MG63 (cell line): ENCODE data around the gene CAPZB. TPM values are rescaled to one million over a fixed set of nuclear protein-coding genes. Genes with fewer than 3 reads are reported as not detected.

Source experiments
- DNase-seq: peaks from one replicate; pipeline ENCODE4 v3.0.0-alpha.2; 2020
- H3K27me3 ChIP-seq: fragments of 250-450 bp; sonication (Bioruptor Pico); 2 replicates; pipeline ENCODE4 v1.5.1; 2020; ENCODE audit warnings: mild to moderate bottlenecking, moderate library complexity
- H3K36me3 ChIP-seq: fragments of 250-450 bp; sonication (Bioruptor Pico); 2 replicates; pipeline ENCODE4 v1.5.1; 2020; ENCODE audit warnings: mild to moderate bottlenecking, moderate library complexity
- H3K4me3 ChIP-seq: fragments of 250-450 bp; sonication (Bioruptor Pico); 2 replicates; pipeline ENCODE4 v1.5.1; 2020; ENCODE audit warnings: mild to moderate bottlenecking, moderate library complexity
- H3K9me3 ChIP-seq: fragments of 250-450 bp; sonication (Bioruptor Pico); 2 replicates; pipeline ENCODE4 v1.5.1; 2020; ENCODE audit warnings: mild to moderate bottlenecking, moderate library complexity
- total RNA-seq: library from RNA; depleted of rRNA; stranded (reverse); fragments of >200 nt; shearing (Covaris generic); gene quantifications from 2 replicates; pipeline ENCODE4 v1.2.3, GENCODE V29; 2014; ENCODE audit warnings: low replicate concordance

The CAPZB gene
- total RNA-seq, 1 experiment from 2014 or later: 357 TPM

DNA sequence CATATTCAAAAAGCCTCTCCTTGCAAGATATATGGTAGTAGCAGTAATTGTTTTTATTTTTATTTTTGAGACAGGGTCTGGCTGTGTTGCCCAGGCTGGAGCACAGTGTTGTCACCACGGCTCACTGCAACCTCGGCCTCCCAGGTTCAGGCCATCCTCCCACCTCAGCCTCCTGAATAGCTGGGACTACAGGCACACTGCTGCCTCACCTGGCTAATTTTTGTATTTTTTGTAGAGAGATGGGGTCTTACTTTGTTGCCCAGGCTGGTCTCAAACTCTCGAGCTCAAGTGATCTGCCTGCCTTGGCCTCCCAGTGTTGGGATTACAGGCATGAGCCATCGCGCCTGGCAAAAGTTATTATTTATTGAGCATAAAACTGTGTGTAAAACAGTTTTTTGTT is 134.8 kb downstream of the CAPZB start:
- H3K4me3 ChIP-seq: no peak overlapping the region
- H3K9me3 ChIP-seq: no peaks in the 10 kb centered on the region
- no peak for DNase-seq
- H3K36me3 ChIP-seq: peaks cover 21% of the 10 kb centered on the region
- H3K27me3 ChIP-seq: no peaks in the 10 kb centered on the region

- Histone ChIP-seq H3K27me3 (no peaks in the 10 kb centered on the region), H3K4me3 (no peak overlapping the region), H3K36me3 (peaks cover 22% of the 10 kb centered on the region), H3K9me3 (no peaks in the 10 kb centered on the region)
- no peak for DNase-seq
Observed at GRCh38 chr1:19349999-19350398, 135.3 kb downstream of the CAPZB start.

DNA sequence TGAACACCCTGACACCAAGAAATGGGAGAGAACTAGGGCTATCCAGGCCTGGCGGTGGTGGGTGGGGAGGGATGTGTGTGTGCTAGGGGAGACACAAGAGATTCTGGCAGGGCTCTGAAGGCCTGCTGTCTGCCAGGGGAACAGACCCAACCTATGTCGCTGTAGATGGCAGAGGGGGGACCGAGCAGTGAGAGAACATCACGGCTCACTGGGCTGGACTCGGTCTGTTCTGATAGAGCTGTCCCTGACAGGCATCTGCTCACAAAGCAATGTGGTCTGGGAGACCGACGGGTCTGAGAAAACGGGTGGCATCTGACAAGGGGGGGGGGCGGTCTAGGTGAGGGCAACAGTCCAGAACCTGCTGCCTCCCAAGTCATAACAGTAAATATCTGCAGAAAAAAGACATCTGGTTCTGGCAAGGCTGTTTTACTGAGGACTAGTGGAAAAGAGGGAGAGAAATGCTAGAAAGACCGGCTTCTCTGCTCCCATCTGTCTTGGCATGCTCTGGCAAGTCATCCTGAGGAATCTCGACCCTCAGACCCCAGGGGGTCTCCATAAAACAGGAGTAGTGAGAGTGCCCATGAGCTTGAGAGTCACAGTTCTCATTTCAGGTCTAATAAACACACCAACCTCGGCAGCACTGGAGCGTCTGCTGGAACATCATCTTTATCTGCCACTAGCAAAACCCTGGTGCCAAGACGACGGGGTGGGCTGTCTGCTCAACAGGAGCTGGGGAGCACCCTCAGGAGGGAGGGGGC is 136.7 kb downstream of the CAPZB start:
- no peak overlapping the region for H3K4me3 ChIP-seq
- peaks cover 28% of the 10 kb centered on the region for H3K36me3 ChIP-seq
- H3K27me3 ChIP-seq: no peaks in the 10 kb centered on the region
- DNase-seq: no peak
- H3K9me3 ChIP-seq: no peaks in the 10 kb centered on the region

DNA sequence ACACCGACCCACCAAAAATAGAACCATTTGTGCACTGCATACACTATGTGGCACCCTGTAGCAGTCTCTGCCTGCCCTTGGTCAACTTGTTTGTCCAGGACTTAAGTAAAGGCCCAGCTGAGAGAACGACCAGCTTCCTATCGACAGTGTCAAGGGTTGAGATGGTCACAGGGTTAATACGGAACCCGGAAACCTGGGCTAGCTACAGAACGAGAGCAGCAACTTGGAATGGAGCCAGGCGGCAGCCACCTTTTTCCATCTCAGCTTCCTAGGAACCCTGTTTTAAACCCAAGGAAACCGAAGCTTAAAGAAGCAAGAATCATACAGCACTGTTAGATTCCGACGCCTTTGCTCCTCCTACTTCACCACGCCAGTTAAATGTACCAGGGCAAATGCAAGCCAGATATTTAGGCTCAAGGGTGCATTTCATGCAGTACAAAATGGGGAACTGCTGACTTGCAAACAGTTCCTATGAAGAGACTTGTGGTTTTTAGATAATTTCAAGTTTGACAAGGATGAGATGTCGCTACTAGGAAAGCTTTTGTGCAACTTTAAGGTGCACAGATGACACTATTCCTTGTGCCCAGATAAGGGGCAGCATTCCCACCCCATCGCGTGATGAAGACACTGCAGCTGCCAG is 137.7 kb downstream of the CAPZB start:
- H3K4me3 ChIP-seq: no peak overlapping the region
- H3K27me3 ChIP-seq: no peaks in the 10 kb centered on the region
- H3K9me3 ChIP-seq: no peaks in the 10 kb centered on the region
- DNase-seq: no peak
- H3K36me3 ChIP-seq: peaks cover 25% of the 10 kb centered on the region

GRCh38 chr1:19346026-19346425 is 139.3 kb downstream of the CAPZB start:
- H3K27me3 ChIP-seq: no peaks in the 10 kb centered on the region
- H3K9me3 ChIP-seq: no peaks in the 10 kb centered on the region
- no peak overlapping the region for H3K4me3 ChIP-seq
- DNase-seq: no peak
- H3K36me3 ChIP-seq: peaks cover 35% of the 10 kb centered on the region

DNA sequence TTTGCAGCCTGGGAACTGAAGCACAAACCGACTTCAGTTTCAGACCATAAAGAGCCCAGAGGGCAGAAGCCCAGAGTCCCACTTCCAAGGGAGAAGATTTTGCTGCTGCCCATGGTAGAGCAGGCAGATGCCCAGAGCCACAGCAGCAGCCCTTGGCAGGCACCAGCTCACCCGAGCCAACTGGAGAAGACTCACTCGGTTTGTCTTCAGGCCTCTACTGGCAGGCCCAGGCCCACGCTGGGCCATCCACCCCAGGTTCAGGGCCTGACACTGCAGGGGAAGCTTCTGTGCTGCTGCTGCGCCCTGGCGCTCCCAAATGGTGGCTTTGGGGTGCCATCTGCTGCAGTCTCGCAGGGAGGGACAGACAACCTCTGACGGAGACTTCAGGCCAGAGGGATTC is 139.9 kb downstream of the CAPZB start:
- DNase-seq: no peak
- H3K36me3 ChIP-seq: peaks cover 41% of the 10 kb centered on the region
- no peaks in the 10 kb centered on the region for H3K9me3 ChIP-seq
- no peaks in the 10 kb centered on the region for H3K27me3 ChIP-seq
- H3K4me3 ChIP-seq: no peak overlapping the region

DNA sequence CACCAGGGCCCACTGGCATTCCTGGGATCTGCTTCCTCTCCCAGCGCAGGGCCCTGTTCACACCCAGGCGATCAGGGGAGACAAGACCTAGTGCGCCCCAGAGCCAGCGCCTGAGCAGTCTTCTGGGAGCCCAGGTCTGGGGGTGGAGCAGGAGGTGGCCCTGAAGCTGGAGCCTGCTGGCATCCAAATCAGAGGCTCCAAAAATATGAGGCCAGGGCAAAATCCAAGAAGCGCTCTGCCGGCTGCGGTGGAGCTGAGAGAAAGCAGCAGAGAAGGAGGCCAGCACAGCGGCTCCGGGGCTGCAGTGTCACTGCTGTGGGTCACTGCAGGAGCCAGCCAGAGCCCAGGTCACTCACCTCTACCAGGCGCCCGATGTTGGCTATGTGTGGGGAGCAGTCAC is 140.5 kb downstream of the CAPZB start:
- DNase-seq: no peak
- Histone ChIP-seq H3K9me3 (no peaks in the 10 kb centered on the region), H3K36me3 (peaks cover 40% of the 10 kb centered on the region), H3K27me3 (no peaks in the 10 kb centered on the region), H3K4me3 (no peak overlapping the region)

GRCh38 chr1:19344372-19344810 is 140.9 kb downstream of the CAPZB start:
- H3K4me3 ChIP-seq: no peak overlapping the region
- H3K36me3 ChIP-seq: peaks cover 40% of the 10 kb centered on the region
- H3K9me3 ChIP-seq: no peaks in the 10 kb centered on the region
- no peaks in the 10 kb centered on the region for H3K27me3 ChIP-seq
- peak; percentile 46 for DNase-seq

DNA sequence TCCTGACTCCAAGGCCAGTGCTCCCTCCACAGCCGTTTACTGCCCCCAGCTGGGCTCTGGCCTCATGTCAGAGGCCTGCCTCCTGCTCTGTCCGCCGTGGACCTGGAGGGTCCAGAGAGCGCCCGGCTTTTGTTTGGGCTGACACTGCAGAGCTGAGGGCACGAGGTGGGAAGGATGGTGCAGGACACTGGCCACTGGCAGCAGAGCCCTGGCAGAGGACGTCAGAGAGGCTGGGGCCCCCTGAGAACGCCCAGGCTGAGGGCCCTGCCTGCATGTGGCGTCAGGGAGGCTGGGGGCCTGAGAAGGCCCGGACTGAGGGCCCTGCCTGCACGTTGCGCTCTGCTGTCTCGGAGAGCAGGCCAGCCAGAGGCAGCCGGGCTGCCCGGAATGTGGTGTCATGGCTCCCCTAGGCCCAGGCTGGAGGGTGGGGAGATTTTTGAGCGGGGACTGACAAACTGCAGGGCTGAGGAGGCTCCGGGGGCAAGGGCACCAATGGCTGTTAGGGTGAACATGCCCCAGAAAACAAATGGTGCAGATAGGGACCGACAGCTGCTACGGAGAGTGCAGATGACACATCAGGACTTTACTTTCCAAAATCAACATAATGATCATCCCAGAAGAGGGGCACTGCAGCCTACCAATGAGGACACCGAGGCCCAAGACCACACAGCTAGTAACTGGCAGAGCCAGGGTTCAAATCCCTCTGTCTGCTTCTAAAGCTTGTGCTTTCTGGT is 141.6 kb downstream of the CAPZB start:
- Histone ChIP-seq H3K36me3 (peaks cover 40% of the 10 kb centered on the region), H3K27me3 (no peaks in the 10 kb centered on the region), H3K4me3 (no peak overlapping the region), H3K9me3 (no peaks in the 10 kb centered on the region)
- DNase-seq: no peak

- Histone ChIP-seq H3K36me3 (peaks cover 35% of the 10 kb centered on the region), H3K27me3 (no peaks in the 10 kb centered on the region), H3K4me3 (no peak overlapping the region), H3K9me3 (no peaks in the 10 kb centered on the region)
- DNase-seq: no peak
Observed at GRCh38 chr1:19342894-19343616, 142.3 kb downstream of the CAPZB start.

- Histone ChIP-seq H3K9me3 (no peaks in the 10 kb centered on the region), H3K27me3 (no peaks in the 10 kb centered on the region), H3K36me3 (peaks cover 35% of the 10 kb centered on the region), H3K4me3 (no peak overlapping the region)
- no peak for DNase-seq
Observed at GRCh38 chr1:19342062-19342750, 143.1 kb downstream of the CAPZB start.

GRCh38 chr1:19341201-19342061 is 143.9 kb downstream of the CAPZB start:
- DNase-seq: peak; percentile 66
- Histone ChIP-seq H3K36me3 (peaks cover 35% of the 10 kb centered on the region), H3K4me3 (no peak overlapping the region), H3K9me3 (no peaks in the 10 kb centered on the region), H3K27me3 (no peaks in the 10 kb centered on the region)

DNA sequence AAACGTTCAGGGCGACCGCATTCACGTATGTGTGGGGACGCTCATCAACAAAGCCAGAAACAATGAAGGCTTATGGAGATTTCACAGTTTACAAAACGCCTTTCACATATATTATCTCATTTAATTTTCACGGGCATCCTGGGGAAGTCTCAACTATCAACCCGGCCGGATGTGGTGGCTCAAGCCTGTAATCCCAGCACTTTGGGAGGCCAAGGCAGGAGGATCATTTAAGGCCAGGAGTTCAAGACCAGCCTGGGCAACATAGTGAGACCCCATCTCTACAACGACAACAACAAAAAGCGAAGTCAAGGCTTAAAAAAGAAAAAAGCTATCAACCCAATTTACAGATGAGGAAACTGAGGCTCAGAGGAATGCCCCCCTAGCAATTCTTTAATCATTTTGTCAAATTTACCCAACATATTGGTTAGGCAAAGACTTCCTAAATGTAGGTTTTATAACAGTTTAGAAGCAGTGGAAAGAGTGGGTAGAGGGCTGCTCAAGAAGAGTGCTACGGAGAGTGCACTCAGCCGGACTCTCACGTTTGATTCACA is 144.9 kb downstream of the CAPZB start:
- no peaks in the 10 kb centered on the region for H3K9me3 ChIP-seq
- H3K27me3 ChIP-seq: no peaks in the 10 kb centered on the region
- H3K4me3 ChIP-seq: no peak overlapping the region
- no peak for DNase-seq
- peaks cover 35% of the 10 kb centered on the region for H3K36me3 ChIP-seq

GRCh38 chr1:19339214-19339861 is 146.0 kb downstream of the CAPZB start:
- peaks cover 26% of the 10 kb centered on the region for H3K36me3 ChIP-seq
- DNase-seq: no peak
- no peak overlapping the region for H3K4me3 ChIP-seq
- no peaks in the 10 kb centered on the region for H3K27me3 ChIP-seq
- H3K9me3 ChIP-seq: no peaks in the 10 kb centered on the region

DNA sequence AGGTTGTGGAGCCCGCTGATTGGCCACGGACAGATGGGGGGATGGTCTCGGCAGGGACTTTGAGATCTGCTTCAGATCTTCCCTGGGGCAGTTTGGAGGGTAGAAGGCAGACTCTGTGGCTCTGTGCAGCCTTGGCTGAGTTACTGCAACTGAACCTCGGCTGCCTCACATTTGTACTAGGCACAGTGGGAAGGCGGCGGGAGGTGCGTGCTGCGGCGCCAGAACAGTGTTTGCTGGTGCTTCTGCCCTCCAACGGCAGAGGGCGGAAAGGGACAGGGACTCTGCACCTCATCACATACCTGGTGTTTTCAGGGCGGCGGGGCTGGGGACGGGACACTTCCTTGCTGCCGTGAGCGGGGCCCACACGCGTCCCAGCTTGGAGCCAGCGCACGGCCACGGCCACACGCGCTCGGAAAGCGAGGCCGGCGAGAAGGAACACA is 147.0 kb downstream of the CAPZB start:
- DNase-seq: no peak
- Histone ChIP-seq H3K9me3 (no peaks in the 10 kb centered on the region), H3K27me3 (no peaks in the 10 kb centered on the region), H3K4me3 (no peak overlapping the region), H3K36me3 (peaks cover 20% of the 10 kb centered on the region)
